Non-pigmented ciliary epithelial cell (primary cell): ENCODE measurements around the gene VTI1A.

Experiments used
- DNase-seq: peaks from one replicate; pipeline ENCODE4 v3.0.0-alpha.2; 2010; ENCODE audit warnings: low read depth

VTI1A gene

DNA sequence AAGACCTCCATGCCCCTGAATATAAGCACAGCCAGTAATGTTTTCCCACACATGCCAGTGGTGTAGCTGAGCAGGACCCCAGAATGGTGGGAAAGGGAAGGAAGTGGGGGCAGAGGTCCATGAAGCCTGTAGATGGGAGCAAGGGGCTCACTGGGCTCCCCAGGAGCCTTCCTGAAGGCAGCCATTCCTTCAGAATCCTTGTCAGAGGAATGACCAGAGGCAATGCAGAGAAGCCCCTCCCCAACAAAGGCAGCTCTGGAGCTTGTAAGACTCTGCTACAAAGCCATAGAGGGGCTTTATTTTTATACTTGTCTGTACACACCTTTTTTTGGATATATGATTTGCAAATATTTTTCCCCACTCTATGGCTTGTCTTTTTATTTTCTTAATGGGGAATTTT lies 338.1 kb downstream of the VTI1A start:
- DNase-seq, result no peak

DNA sequence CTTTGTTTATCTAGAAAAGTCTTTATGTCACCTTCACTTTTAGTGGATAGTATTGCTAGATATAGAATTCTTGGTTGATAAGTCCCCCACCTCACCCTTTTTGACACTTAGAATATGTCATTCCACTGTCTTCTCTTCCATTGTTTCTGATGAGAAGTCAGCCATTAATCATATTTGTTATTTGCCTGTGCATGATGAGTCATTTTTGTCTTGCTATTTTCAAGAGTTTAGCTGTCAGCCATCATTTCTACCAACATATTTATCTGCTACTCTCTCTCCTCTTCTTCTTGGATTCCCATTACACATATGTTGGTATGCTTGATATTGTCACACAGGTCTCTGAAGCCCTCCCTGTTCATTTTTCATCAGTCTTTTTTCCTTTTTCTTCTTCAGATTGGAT lies 342.2 kb downstream of the VTI1A start:
- DNase-seq, result no peak

DNA sequence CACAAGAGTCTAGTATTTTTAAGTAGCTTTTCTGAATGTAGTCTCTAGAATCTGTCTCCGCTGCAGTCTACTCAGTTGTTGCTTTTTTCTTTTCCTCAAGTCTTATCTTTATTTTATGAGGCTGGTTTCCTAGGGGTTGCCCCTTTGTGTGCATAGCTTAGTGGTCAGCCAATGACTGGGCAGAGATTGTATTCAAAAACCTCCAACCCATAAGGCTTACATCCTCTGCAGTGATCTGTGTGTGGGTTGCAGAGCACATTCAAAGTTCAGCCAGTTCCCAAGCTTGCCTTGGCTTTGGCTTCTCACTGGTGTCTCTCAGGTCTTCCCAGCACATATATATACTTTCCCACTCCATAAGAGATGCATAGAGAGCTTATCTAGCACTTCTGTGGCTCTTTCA lies 343.0 kb downstream of the VTI1A start:
- no peak for DNase-seq

DNA sequence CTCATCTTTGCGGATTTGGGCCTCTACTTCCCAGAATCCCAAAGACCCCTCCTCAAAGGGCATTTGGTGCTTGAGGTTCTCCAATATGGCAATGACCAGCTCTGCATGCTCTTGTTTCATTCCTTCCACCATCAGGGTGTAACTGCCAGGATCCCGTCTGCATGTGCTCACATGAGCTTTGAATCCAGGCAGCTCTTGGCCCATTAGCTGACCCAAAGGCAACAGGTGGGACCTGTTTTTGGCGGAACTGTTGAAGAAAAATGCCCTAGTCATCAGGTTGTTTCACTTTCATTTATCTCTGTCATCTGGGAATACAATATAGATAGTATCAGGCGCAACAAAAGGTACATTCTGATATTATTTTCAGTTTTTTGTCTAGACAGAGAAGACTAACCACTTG lies 343.9 kb downstream of the VTI1A start:
- DNase-seq, result no peak

DNA sequence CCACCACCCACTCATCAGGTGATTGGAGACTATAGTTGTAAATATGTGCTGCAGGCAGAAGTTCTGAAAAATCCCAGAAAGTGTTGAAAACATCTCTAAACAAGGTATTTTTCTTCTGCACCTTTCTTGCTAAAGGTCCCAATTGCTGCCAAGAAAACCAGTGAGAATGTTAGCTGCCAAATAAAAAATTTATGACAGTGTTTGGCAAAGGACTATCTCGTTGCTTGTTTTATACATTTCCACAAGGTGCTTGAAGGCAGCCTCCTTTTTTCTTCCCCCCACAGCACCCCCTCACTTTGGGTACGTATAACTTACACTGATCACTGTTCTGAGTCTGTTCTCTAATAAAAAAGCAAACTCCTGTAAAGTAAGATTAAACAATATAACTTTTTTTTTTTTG lies 344.4 kb downstream of the VTI1A start:
- no peak for DNase-seq

DNA sequence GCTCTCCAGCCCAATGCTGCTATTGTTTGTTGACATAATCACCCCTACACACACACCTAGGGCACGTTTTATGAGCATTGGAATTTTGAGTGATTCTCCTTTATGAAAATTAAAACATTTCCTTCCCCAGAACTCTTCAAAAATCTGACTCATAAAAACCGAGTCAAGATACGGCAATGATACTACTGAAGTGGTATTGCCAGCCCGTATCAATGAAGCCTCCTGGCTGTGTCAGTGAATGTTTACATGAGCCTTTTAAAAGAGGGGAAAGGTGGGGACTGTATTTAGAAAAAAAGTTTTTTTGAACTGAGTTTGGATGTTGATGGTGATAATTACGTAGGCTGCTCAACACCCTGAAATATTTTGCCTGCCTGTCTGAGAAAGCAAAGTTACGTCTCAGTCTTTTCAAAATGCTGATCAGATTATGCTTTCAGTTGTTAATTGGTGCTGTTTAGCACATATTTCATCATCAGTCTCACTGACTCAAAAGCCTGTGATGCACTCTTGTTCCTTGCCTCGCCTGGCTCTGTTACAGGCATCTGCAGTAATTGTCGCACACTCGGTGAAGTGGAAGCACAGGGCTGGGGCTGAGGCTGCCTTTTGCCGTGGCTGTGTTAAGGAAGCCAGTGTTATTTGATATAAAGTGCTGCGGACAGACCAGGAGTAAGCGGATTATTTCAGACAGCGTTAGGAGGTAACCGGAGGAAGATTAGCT lies 345.6 kb downstream of the VTI1A start:
- DNase-seq, result no peak

DNA sequence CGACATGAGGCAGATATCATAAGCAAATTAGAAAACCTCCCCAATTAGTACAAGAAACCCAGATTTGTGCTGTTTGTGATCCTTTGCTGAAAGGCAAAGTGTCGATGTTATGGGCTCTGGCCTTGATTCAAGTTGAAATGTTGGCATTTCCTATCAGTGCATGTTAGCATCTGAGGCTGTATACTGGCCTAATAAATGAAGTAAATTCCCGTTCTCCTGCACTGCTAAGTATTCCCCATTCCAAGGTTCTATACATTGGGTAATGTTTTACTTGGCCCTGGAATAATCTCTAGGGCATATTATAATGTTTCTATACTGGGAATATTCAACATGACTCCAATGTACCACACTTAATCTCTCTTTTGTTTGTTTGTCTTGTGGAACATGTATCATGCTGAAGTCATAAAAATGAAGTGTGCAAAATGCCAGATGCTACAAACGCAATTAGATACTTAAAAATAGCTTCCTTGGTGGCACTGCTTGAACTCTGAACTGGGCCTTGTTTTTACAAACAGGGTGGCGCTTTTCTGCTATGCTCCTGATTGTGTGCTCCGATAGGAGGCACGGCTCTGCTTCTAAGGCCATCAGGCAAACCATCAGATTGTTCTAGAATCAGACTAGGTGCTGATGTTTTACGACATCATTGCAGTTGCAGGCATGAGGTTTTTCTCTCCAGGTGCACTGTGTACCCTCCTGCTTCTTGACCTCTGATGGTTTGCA lies 346.3 kb downstream of the VTI1A start:
- DNase-seq, result no peak

DNA sequence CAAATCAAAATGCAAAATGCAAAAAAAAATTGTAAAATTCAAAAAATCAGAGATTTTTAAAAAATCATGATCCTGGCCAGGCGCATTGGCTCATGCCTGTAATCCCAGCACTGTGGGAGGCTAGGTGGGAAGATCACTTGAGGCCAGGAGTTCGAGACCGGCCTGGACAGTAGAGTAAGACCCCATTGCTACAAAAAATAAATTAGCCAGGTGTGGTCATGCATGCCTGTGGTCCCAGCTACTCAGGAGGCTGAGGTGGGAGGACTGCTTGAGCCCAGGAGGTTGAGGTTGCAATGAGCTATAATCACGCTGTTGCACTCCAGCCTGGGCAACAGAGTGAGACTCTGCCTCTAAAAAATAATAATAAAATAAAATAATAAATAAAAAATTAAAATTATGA lies 347.2 kb downstream of the VTI1A start:
- DNase-seq, result no peak

DNA sequence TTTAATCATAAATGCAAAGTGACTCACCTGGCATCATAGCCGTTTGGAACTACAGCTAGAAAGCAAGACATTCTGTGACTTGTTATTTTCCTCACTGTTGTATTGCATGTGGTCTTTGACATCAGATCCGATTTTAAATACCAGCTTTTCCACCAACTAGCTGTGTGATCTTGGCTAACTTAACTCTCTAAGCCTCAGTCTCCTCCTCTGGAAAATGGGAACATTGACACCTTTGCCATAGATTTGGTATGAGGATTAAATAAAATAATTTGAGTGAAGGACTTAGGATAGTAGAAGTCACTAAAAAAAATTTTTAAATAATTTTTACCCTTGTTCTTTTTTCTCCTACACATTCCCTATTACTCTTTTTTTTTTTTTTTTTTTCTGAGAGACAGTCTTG lies 348.1 kb downstream of the VTI1A start:
- no peak for DNase-seq

DNA sequence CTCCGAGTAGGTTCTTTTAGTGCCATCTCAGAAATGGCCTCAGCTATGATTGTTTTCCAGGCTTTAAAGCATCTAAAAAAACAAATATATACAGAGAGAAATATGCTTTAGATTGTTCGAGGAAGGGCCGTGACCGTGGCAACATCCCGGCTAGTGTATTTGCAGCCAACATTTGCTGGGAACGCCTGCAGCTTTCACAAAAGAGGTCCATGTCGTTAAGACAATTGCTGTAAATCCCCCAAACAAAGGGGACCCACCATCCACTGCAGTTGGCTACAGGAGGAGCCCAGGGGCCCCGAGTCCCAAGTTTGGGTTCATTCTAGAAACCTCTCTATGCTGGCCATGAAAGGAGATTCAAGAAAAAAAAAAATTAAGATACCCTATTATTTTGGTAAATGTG lies 350.2 kb downstream of the VTI1A start:
- no peak for DNase-seq

DNA sequence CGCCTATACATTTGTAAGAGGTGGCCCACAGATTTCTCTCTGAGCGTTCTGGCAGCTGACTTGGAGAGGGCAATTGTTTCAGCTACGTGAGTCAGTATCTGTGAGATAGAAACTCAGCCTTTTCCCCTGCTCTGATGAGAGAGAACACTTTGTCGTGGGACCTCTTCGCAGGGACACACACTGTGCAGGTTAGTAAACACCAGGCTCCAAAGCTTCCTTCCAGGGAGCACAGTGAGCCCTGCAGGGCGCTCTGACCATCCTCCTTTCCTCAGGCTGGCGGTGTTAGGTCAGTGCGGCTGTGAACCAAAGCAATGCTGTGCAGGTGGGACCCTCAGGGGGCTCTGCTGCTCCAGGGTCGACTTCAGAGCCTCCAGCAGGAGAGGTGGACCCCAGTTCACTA lies 350.8 kb downstream of the VTI1A start:
- no peak for DNase-seq

DNA sequence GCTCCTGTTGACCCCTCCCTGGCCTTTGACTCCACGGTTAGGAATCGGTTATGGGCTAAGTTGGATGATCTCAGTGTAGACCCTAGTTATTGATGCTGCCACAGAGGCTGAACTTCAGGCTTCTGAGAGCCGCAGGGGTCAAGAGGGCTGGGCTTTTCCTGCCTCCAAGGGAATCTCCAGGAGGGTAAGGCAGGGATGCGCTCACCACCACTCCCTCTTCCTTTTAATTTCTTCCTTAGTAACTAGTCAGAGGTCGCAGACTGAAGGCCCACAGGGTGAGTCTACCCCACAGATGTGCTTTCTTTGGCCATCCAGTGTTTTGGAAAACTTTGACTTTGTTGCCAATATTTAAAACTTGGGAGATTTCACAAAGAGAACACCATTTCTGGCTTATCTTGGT lies 352.0 kb downstream of the VTI1A start:
- no peak for DNase-seq

DNA sequence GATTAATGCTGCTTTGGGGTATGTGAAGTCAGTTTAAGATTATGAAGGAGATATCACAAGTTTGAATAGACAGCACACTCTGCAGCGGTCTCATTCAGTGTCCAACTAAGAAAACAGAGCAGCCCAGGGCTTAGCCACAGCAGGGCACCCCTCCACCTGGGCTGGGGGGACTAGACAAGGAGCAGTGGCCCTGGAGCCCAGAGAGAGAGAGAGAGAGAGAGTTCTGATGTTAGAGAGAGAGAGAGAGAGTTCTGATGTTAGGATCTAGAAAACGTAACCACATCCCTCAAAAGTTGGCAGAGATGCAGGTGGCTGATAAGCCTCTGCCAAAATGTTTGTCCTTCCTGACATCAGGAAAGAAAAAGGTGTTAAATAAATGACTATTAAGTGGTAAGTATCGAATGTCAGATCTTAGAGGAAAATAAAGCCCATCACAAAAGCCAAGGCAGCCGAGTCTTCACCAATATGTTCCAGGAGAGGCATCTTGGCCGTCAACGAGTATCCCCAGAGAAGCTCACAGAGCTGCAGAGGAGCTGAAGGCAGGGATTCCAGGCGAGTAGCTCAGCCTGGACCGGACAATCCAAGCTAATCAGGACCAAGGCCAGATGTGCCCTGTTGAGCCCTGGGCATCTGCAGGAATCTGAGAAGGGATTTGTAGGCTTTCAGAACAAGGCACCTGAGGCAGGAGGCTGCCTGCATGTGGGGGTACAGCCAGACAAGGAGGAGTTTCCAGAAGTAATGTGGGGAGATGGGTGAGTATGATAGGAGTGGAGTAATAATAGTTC lies 352.9 kb downstream of the VTI1A start:
- no peak for DNase-seq

DNA sequence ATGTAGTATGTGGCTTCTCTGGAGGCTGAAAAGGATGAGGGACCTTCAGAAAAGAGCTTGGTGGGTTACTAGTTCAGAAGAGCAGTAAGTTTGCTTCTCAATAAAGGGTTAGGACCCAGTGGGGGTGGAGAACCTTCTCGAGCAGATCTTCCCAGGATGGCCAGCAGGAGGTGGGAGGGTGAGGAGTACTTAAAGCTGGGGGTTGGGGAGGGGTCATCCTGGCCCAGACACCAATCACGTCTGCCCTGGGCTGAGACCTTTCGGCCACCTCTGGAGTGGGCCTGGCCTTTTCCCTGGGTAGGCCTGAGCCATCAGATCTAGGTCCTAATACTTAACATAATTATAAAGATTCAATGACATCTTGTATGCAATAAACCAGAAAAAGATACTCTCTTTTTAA lies 354.0 kb downstream of the VTI1A start:
- no peak for DNase-seq

DNA sequence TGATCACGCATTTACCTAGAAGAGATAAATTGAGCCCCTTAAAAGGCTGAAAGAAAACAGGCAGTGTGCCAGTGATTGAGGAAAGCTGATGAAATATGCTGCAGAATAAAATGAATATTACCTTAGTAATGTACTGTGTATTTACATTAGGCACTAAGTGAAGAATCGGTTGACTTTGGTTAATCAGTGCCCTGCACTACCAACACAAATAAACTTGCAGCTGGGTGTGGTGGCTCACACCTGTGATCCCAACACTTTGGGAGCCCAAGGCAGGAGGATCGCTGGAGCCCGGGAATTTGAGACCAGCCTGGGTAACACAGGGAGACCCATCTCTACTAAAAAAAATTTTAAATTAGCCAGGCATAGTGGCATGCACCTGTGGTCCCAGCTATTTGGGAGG lies 354.7 kb downstream of the VTI1A start:
- no peak for DNase-seq

DNA sequence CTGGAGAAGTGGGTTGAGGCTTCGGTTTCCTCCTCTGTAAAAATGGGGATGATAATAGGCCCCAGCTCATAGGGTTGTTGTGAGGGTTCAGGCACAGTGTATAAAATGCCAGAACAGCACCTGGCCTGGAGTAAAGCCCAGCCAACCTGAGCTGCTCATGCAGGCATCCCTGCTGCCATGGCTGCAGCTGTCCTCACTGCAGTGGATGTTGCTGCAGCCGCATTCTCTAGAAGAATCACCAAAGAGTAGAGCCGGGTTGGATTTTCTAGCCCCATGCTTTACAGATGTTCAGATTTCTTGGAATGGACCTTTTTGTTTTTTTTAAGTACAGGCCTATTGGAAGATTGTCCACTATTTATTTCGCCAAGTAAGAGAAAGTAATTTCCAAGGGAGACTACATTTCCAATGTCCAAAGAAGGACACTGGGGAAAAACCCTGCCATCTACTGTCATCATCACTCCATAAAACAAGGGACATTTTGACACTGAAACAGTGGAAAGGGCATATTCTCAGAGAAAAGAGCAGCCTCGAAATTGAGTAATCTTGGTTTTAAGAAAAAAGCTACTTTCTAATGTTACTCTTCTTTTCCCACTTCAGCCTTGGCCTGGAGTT lies 355.5 kb downstream of the VTI1A start:
- DNase-seq, result no peak

DNA sequence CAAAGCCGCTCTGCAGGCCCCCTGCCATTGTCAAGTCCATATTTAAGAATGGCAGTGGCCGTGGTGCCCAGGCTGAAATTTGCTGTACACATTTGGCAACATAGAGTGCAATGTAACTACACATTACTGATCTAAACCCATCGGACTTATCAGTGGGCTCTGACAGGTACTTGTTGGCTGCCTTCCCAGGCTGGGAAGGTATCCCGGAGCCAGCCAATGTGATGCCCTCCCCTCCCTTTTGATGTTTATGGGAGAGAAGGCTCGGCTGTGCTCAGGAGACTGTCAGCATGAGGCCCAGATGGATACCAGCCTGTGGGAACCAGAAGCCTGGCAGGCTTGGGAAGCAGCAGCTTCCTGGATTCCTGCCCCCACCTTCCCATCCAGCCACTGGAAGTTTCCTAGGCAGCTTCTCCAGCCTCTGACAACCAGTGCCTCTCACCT lies 357.0 kb downstream of the VTI1A start:
- DNase-seq, result no peak

DNA sequence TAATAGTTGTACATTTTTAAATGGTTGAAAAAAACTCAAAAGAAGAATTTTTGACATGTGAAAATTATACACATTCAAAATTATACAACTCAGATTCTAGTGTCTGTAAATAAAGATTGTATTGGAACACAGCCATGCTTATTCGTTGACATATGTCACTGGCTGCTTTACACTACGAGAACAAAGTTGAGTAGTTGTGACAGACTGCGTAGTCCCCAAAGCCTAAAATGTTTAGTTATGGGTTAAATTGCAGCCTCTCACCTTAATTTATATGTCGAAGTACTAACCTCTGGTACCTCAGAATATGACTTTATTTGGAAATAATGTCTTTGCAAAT lies 358.2 kb downstream of the VTI1A start:
- DNase-seq, result no peak

DNA sequence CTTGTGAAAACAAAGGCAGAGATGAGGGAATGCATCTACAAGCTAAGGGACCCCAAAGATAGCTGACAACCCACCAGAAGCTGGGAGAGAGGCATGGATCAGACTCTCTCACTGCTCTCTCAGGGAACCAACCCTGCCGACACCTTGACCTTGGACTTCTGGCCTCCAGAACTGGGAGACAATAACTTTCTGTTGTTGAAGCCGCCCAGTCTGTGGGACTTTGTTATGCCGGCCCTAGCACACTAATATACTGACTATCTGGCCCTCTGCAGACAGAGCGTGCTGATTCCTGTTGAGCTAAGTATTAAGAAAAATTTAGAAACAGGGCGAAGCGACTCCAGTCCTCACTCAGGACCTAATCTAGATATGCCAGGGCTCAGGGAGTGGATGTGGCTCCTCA lies 358.7 kb downstream of the VTI1A start:
- DNase-seq, result no peak

DNA sequence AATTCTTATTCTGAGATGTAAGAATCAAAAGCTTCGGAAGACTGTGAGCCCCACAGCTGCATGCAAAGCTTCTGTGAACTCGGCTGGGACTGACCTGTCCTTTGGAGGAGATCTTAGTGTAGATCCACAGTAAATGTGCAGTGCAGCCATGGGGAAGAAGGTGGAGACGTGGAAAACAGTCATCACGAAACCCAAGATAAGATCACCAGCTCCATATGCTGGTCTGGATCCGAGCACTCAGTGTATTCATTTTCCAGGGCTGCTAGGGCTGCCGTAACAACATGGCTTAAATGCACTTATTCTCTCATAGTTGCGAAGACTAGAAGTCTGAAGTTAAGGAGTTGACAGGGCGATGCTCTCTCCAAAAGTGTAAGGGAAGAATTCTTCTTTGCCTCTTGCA lies 360.0 kb downstream of the VTI1A start:
- no peak for DNase-seq

DNA sequence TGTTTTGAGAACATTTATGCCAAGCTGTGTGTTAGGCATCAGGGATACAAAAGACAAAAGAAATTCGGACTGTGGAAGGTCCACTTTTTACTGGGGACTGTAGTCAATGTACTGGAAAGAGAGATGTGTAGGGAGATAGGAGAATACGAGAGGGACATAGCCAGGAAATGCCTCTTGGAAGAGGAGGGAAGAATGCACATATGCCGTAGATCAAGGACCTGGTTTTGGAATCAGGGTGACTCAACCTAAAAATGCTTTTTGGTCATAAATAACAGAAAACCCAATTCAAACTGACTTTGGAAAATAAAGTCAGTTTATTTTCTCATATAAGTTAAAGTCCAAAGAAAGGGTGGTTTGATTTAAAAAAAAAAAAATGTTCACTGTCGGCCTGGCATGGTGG lies 362.7 kb downstream of the VTI1A start:
- no peak for DNase-seq

DNA sequence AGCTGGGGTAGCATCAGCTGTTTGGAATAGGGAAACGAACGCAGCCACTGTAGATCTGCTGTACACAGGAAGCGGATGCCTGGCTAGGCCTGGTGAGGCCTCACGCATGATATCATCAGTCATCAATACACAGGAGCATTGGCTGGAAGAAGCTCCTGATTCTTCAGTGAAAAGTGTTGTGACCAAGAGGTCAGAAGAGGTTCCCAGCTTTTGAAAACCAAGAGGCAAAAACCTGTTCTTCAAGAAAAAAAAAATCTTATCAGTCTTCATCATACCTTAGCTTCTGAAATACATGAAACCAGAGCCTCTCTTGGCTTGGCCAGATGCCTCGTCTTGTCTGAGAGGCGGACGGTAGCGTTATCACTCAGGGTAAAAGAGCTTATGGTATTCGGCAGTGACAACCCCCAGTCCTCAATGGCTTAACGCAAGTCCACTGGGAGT lies 363.7 kb downstream of the VTI1A start:
- no peak for DNase-seq
